Skeletal muscle tissue (tissue), 4 donors: ENCODE measurements around the gene TMEFF1. TPM values are rescaled to one million over a fixed set of nuclear protein-coding genes. Genes with fewer than 3 reads are reported as not detected.

ENCODE experiments used
- H3K27ac ChIP-seq: one replicate; pipeline ENCODE4 v1.7.0; 2013; ENCODE audit warnings: mild to moderate bottlenecking, low read depth, low read length, inconsistent platforms
- H3K27me3 ChIP-seq, 3 donors: one replicate each; pipeline ENCODE4 v1.7.0; 2013; ENCODE audit warnings: low read length in 3 of 3; ENCODE audit not compliant: control insufficient read depth in 3 of 3, insufficient read depth in 3 of 3
- H3K36me3 ChIP-seq, 3 donors: one replicate each; pipeline ENCODE4 v1.7.0; 2013; ENCODE audit warnings: low read length in 3 of 3; ENCODE audit not compliant: control insufficient read depth in 3 of 3, insufficient read depth in 3 of 3
- H3K4me1 ChIP-seq, 3 donors: one replicate each; pipeline ENCODE4 v1.7.0; 2013; ENCODE audit warnings: low read length in 3 of 3, mild to moderate bottlenecking in 3 of 3; ENCODE audit not compliant: control insufficient read depth in 3 of 3, insufficient read depth in 3 of 3
- H3K4me3 ChIP-seq, 3 donors: one replicate each; pipeline ENCODE4 v1.7.0; 2013; ENCODE audit warnings: low read length in 3 of 3
- H3K9ac ChIP-seq, 3 donors: one replicate each; pipeline ENCODE4 v1.7.0; 2013; ENCODE audit warnings: low read length in 3 of 3, mild to moderate bottlenecking in 3 of 3, moderate library complexity in 2 of 3, low read depth in 1 of 3
- H3K9me3 ChIP-seq, 3 donors: one replicate each; pipeline ENCODE4 v1.7.0; 2013; ENCODE audit warnings: low read length in 3 of 3; ENCODE audit not compliant: control insufficient read depth in 3 of 3
- total RNA-seq: library from RNA; depleted of rRNA; stranded (reverse); fragments of >200 nt; gene quantifications from one replicate; pipeline ENCODE4 v1.2.3, GENCODE V29; 2014
- donor health status: Osteomylitis.

TMEFF1 gene
- total RNA-seq, 1 donor from 2014 or later, result not detected

DNA sequence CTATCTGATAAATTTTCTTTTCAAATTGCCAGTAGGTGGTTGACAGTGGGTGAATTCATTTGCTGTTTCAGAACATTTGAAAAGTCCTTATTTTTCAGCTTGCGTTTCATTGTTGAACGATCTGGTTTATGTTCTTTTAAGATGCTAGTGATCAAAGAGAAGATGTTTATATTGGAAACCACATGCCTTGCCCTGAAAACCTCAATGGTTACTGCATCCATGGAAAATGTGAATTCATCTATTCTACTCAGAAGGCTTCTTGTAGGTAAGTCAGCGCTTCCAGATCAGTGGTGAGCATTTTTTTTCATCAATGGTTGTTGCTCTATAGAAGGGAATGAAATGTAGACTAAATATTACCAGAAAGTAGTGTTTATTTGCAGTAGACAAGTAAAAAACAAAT is 88.3 kb downstream of the TMEFF1 start:
- Histone ChIP-seq H3K4me1 (no peaks in the 10 kb centered on the region), H3K4me3 (no peak overlapping the region), H3K27me3 (no peaks in the 10 kb centered on the region), H3K9ac (no peak overlapping the region), H3K27ac (no peak overlapping the region), H3K9me3 (no peaks in the 10 kb centered on the region), H3K36me3 (no peaks in the 10 kb centered on the region)

DNA sequence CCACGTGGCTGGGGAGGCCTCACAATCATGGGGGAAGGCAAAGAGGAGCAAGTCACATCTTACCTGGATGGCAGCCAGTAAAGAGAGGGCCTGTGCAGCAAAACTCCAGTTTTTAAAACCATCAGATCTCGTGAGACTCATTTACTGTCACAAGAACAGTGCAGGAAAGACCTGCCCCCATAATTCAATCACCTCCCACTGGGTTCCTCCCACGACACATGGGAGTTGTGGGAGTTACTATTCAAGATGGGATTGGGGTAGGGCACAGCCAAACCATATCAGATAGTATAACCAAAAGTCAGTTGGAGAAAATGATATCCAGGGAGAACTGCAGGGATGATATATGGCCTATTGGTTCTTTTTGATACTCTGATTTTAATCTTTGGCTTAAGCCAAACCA is 94.9 kb downstream of the TMEFF1 start:
- H3K4me1 ChIP-seq, result no peaks in the 10 kb centered on the region
- no peaks in the 10 kb centered on the region for H3K36me3 ChIP-seq
- H3K4me3 ChIP-seq, result no peak overlapping the region
- no peak overlapping the region for H3K9ac ChIP-seq
- no peaks in the 10 kb centered on the region for H3K9me3 ChIP-seq
- no peaks in the 10 kb centered on the region for H3K27me3 ChIP-seq
- H3K27ac ChIP-seq, result no peak overlapping the region

DNA sequence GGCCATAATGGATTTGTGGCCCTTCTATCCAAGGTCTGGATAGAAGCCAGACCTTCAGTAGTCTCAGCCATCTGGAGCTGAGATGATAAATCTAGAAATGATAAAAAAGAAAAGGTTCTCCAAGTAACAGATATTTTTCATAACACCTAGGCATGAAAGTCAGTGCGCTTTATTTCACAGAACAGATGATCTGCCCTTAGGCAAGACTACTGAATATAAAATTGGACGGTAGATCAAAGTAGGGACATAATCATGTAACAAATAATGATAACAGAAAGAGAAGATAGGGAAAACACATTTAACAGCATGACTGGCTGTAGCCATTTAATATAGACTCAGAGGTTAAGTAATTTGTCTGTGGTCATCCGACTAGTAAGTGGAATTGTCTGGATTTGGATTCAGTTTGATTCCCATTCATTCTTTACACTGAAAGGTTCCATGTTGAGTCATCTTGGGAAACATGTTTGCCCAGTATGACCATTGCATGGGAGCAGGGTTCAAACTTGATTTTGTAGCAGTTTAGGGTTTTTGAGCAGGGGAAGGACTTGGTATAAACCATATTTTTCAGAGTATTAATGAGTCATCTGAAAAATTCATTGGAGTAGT is 100.8 kb downstream of the TMEFF1 start:
- no peaks in the 10 kb centered on the region for H3K27me3 ChIP-seq
- H3K9ac ChIP-seq, result no peak overlapping the region
- no peak overlapping the region for H3K4me3 ChIP-seq
- H3K27ac ChIP-seq, result no peak overlapping the region
- H3K4me1 ChIP-seq, result peaks cover 0 to 8% (median 2%) of the 10 kb centered on the region in 3 donors
- no peaks in the 10 kb centered on the region for H3K9me3 ChIP-seq
- H3K36me3 ChIP-seq, result no peaks in the 10 kb centered on the region

DNA sequence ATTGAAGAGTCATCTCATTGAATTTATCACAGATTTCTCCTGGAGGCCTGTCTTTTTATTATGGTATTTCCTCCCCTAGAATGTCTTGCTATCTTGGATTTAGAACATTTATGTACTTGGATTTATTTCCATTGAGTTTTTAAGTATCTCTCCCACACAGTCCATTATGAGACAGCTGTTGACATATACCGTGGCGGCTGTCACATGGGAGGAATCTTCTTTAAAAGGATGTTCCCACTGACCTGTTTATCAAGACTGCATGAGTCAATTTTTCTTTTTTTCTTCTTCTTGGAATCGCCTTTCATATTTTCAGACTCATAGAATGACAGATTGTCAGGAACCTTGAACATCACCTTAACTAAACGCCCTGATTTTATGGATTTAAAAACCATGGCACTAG is 102.1 kb downstream of the TMEFF1 start:
- Histone ChIP-seq H3K9ac (no peak overlapping the region), H3K9me3 (no peaks in the 10 kb centered on the region), H3K27me3 (no peaks in the 10 kb centered on the region), H3K36me3 (no peaks in the 10 kb centered on the region), H3K27ac (no peak overlapping the region), H3K4me3 (no peak overlapping the region), H3K4me1 (peaks cover 0 to 8% (median 2%) of the 10 kb centered on the region in 3 donors)

DNA sequence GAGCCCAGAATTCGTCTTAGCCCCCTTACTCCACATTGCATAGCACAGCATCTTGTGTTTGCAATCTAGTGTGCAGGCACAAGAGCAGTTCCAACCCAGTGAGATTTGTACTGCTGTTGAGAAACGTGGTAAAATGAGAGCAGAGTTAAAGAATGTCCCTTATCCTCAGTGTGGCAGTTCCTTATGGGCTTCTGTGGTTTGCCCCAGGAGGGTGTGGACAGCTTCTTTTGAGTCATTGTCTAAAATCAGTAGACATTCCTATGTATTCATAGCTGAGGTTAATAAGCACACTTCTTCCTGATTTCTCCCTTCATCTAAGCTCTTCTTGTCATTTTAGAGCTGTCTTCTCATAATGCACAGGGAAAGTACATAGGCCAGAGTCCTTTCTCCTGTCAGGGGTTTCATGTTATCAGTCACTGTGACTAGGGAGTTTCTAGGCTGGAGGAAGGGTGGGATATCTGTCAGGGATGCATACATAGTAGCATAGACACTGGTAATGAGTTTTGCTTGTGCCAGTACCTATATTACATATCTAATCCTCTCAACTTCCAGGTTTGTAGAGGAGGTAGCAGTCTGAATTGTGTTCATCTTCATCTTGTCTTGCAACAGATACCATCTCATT is 102.9 kb downstream of the TMEFF1 start:
- Histone ChIP-seq H3K9me3 (no peaks in the 10 kb centered on the region), H3K4me3 (no peak overlapping the region), H3K4me1 (peaks cover 0 to 8% (median 2%) of the 10 kb centered on the region in 3 donors), H3K27ac (peak overlapping the region; percentile 28), H3K9ac (no peak overlapping the region), H3K36me3 (no peaks in the 10 kb centered on the region), H3K27me3 (no peaks in the 10 kb centered on the region)

DNA sequence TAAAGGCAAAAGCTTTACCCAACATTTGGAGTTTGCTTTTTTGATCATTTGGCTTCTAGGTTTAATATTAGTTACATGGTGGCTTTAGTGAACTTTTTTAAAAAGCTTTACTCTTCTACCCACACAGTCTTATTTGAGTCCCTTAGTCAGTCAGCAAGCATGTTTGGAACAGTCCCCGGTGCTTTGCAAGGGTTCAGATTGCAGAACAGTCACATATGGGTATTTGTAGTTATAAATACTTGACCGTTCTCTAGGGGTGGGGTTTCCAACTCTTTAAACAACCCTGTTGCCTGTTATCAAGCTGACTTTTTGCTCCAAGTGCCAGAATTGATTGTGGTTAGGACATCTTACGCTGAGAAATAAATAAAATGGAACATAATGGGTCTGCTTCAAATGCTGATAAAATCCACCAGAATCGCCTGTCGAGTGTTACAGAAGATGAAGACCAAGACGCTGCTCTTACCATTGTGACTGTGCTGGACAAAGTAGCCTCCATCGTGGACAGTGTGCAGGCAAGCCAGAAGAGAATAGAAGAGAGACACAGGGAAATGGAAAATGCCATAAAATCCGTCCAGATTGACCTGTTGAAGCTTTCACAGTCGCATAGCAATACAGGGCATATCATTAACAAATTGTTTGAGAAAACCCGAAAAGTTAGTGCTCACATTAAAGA is 105.0 kb downstream of the TMEFF1 start, which contains the start of gene CAVIN4:
CAVIN4 (plus strand) TSS at position 304 of the 673 bp plus-strand sequence; CDS start at position 369, 65 bp downstream.
- Histone ChIP-seq H3K27ac (peak within 1 kb of the TSS; percentile 85), H3K9ac (peak within 1 kb of the TSS; percentile 67 to 89 (median 81)), H3K9me3 (no peaks in the 10 kb centered on the region), H3K4me1 (peaks cover 4 to 14% (median 5%) of the 10 kb centered on the region in 3 donors), H3K36me3 (peaks cover 0 to under 1% (median 0%) of the 10 kb centered on the region in 3 donors), H3K27me3 (no peaks in the 10 kb centered on the region), H3K4me3 (peak within 1 kb of the TSS; percentile 70 to 88 (median 71))

DNA sequence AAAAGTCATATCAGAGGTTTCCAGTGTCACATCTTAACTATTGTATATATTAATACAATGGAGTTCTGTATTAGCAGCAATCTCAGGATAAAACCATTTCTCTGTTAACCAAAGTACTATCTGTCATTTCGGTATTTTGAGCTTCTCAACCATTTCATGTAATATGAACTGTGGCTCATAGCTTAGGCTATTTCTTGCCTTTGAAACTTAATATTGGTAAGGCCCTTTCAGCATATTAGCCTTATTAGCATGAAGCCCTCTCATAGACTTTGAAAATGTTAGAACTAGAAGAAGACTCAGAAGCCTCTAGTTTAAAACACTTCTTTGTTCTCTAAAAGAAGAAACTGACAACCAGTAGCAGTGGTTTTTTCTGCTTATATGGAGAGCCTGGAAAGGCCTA is 105.7 kb downstream of the TMEFF1 start:
- no peaks in the 10 kb centered on the region for H3K27me3 ChIP-seq
- peak overlapping the region; percentile 85 for H3K27ac ChIP-seq
- peak overlapping the region; percentile 67 to 89 (median 81) for H3K9ac ChIP-seq
- peak overlapping the region; percentile 70 to 88 (median 71) for H3K4me3 ChIP-seq
- H3K4me1 ChIP-seq, result peaks cover 10 to 21% (median 10%) of the 10 kb centered on the region in 3 donors
- H3K9me3 ChIP-seq, result no peaks in the 10 kb centered on the region
- peaks cover 0 to 3% (median 0%) of the 10 kb centered on the region in 3 donors for H3K36me3 ChIP-seq

DNA sequence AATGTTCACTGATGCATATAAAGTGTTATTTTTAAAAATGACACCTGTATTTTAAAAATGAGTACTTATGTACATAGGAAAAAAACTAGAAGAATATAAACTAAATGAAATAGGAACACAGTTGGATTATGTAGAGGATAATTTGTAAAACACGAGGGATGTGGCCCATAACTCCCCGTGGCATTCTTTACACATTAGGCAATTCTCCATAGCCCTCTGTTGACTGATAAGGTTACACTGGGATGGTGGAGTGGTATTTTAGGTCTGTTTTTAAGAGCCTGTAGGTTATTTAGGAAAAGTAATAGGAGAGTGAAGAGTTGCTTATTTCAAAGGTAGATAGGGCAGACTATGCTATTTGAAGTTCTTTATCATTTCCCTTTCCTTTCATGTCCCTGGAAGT is 106.7 kb downstream of the TMEFF1 start:
- H3K9me3 ChIP-seq, result no peaks in the 10 kb centered on the region
- H3K4me3 ChIP-seq, result peak overlapping the region; percentile 70 to 88 (median 71)
- H3K27ac ChIP-seq, result peak overlapping the region; percentile 85
- H3K27me3 ChIP-seq, result no peaks in the 10 kb centered on the region
- peaks cover 18 to 32% (median 21%) of the 10 kb centered on the region in 3 donors for H3K4me1 ChIP-seq
- H3K36me3 ChIP-seq, result peaks cover 0 to 6% (median 3%) of the 10 kb centered on the region in 3 donors
- H3K9ac ChIP-seq, result peak overlapping the region; percentile 67 to 89 (median 81)

DNA sequence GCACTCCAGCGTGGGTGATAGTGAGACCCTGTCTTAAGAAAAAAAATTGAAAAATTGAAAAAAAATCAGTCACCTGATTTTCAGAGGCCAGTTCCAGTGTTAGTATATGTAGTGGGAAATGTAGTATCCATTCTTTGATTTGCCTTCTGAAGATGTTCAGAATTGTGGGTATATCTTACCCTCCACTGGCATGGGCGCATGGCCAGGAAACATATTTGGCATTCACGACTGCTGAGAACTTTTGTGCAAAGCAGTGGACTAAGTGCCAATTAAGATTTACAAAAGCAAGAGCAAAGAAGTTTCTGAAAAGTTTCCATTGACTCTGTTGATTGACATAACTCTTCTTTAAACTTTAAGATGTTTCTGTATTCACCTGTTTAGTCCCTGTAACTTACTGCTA is 107.3 kb downstream of the TMEFF1 start:
- H3K9ac ChIP-seq, result peak overlapping the region; percentile 67 to 89 (median 81)
- H3K4me1 ChIP-seq, result peaks cover 19 to 38% (median 27%) of the 10 kb centered on the region in 3 donors
- no peaks in the 10 kb centered on the region for H3K27me3 ChIP-seq
- H3K27ac ChIP-seq, result peak overlapping the region; percentile 85
- peak overlapping the region; percentile 70 to 88 (median 71) for H3K4me3 ChIP-seq
- no peaks in the 10 kb centered on the region for H3K9me3 ChIP-seq
- H3K36me3 ChIP-seq, result peaks cover 0 to 9% (median 4%) of the 10 kb centered on the region in 3 donors

DNA sequence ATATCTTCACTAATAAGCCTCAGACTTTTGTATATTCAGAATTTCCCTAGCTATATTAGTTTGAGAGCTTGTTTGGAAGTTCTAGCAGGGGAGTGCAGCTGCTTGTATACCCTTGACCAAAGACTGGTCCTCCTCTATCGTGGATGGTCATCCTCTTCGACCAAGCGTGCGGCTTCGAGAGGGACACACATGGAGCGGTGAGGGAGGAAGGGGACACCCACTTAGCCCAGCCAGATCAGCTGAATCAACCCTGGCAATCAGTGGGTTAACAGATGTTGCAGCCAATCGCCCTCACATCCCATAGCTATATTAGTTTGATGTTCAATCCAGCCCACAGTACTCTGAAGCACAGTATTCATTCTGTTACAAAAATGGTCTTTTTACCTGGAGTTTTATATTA is 108.1 kb downstream of the TMEFF1 start:
- Histone ChIP-seq H3K4me1 (peaks cover 19 to 32% (median 29%) of the 10 kb centered on the region in 3 donors), H3K27ac (peak overlapping the region; percentile 34), H3K27me3 (no peaks in the 10 kb centered on the region), H3K36me3 (peaks cover 6 to 17% (median 11%) of the 10 kb centered on the region in 3 donors), H3K9me3 (no peaks in the 10 kb centered on the region), H3K4me3 (peak overlapping the region; percentile 70 to 88 (median 71)), H3K9ac (peak overlapping the region; percentile 67 to 89 (median 81))
